Liver (tissue), 9 donors: ENCODE data around the gene NAT9. TPM values are rescaled to one million over a fixed set of nuclear protein-coding genes. Genes with fewer than 3 reads are reported as not detected.
A peak's percentile ranks its signal among the peaks of the same experiment; 100 is the strongest.

Source experiments
- DNase-seq: peaks from one replicate; pipeline ENCODE4 v3.0.0-alpha.2; 2017; ENCODE audit warnings: low spot score
- H3K27ac ChIP-seq, 2 donors: one replicate each; pipeline ENCODE4 v1.7.0; 2013; ENCODE audit warnings: inconsistent platforms in 2 of 2, low read length in 2 of 2, control low read depth in 1 of 2, low read depth in 1 of 2, mild to moderate bottlenecking in 1 of 2
- H3K27me3 ChIP-seq, 4 donors: one replicate each; pipeline versions ENCODE4 v1.6.1 to v1.7.0; 2013; ENCODE audit warnings: low read length in 3 of 4, inconsistent platforms in 1 of 4, mild to moderate bottlenecking in 1 of 4, moderate library complexity in 1 of 4; ENCODE audit not compliant: control insufficient read depth in 4 of 4, insufficient read depth in 4 of 4
- H3K36me3 ChIP-seq, 4 donors: one replicate each; pipeline versions ENCODE4 v1.6.1 to v1.7.0; 2013; ENCODE audit warnings: low read length in 3 of 4, mild to moderate bottlenecking in 3 of 4, low read depth in 1 of 4, moderate library complexity in 1 of 4; ENCODE audit not compliant: control insufficient read depth in 4 of 4, insufficient read depth in 3 of 4
- H3K4me1 ChIP-seq, 4 donors: one replicate each; pipeline versions ENCODE4 v1.6.1 to v1.7.0; 2013; ENCODE audit warnings: low read length in 3 of 4, mild to moderate bottlenecking in 3 of 4, moderate library complexity in 1 of 4; ENCODE audit not compliant: control insufficient read depth in 4 of 4, insufficient read depth in 4 of 4
- H3K4me3 ChIP-seq, 3 donors: one replicate each; pipeline versions ENCODE4 v1.6.1 to v1.7.0; 2013; ENCODE audit warnings: low read length in 3 of 3, control low read depth in 1 of 3, low read depth in 1 of 3, mild to moderate bottlenecking in 1 of 3
- H3K9ac ChIP-seq, 2 donors: one replicate each; pipeline ENCODE4 v1.7.0; 2013; ENCODE audit warnings: low read length in 2 of 2, mild to moderate bottlenecking in 2 of 2, moderate library complexity in 2 of 2, control low read depth in 1 of 2, low read depth in 1 of 2
- H3K9me3 ChIP-seq, 4 donors: one replicate each; pipeline versions ENCODE4 v1.6.1 to v1.7.0; 2013; ENCODE audit warnings: low read length in 3 of 4; ENCODE audit not compliant: control insufficient read depth in 4 of 4
- ATF3 ChIP-seq: IDR thresholded peaks from 2 replicates; pipeline ENCODE4 v1.6.1; 2016; ENCODE audit warnings: antibody characterized with exemption
- CTCF ChIP-seq: fragments of 150-350 bp; IDR thresholded peaks from 2 replicates; pipeline ENCODE4 v1.5.1; 2017; ENCODE audit warnings: improper control_type of control experiment, low read depth, low read length; ENCODE audit not compliant: missing input control
- EGR1 ChIP-seq, 2 donors: IDR thresholded peaks; 2 replicates each; pipeline ENCODE4 v1.6.1; 2016 to 2018; ENCODE audit warnings: antibody characterized with exemption in 2 of 2, low read depth in 2 of 2
- FOXA1 ChIP-seq: IDR thresholded peaks from 2 replicates; pipeline ENCODE4 v1.6.1; 2016; ENCODE audit warnings: antibody characterized with exemption
- FOXA2 ChIP-seq: IDR thresholded peaks from 2 replicates; pipeline ENCODE4 v1.6.1; 2016; ENCODE audit warnings: antibody characterized with exemption
- GABPA ChIP-seq, 2 donors: IDR thresholded peaks in 1 of 2; conservative IDR thresholded peaks in 1 of 2; 2 replicates each; pipeline ENCODE4 v1.6.1; 2016; ENCODE audit warnings: antibody characterized with exemption in 2 of 2, mild to moderate bottlenecking in 1 of 2, moderate library complexity in 1 of 2
- HNF4A ChIP-seq, 2 donors: conservative IDR thresholded peaks; 2 replicates each; pipeline ENCODE4 v1.6.1; 2016; ENCODE audit warnings: antibody characterized with exemption in 2 of 2, mild to moderate bottlenecking in 2 of 2
- HNF4G ChIP-seq: IDR thresholded peaks from 2 replicates; pipeline ENCODE4 v1.6.1; 2016; ENCODE audit warnings: antibody characterized with exemption
- JUND ChIP-seq, 2 donors: IDR thresholded peaks; 2 replicates each; pipeline ENCODE4 v1.6.1; 2016; ENCODE audit warnings: antibody characterized with exemption in 2 of 2
- NR2F2 ChIP-seq: IDR thresholded peaks from 2 replicates; pipeline ENCODE4 v1.6.1; 2016; ENCODE audit warnings: antibody characterized with exemption
- RAD21 ChIP-seq, 2 donors: IDR thresholded peaks; 2 replicates each; pipeline ENCODE4 v1.6.1; 2016; ENCODE audit warnings: antibody characterized with exemption in 2 of 2, mild to moderate bottlenecking in 2 of 2
- REST ChIP-seq: IDR thresholded peaks from 2 replicates; pipeline ENCODE4 v1.6.1; 2016; ENCODE audit warnings: antibody characterized with exemption, mild to moderate bottlenecking
- RXRA ChIP-seq, 2 donors: IDR thresholded peaks; 2 replicates each; pipeline ENCODE4 v1.6.1; 2017 to 2018; ENCODE audit warnings: antibody characterized with exemption in 2 of 2, mild to moderate bottlenecking in 1 of 2
- SP1 ChIP-seq: IDR thresholded peaks from 2 replicates; pipeline ENCODE4 v1.6.1; 2018; ENCODE audit warnings: antibody characterized with exemption, mild to moderate bottlenecking
- TAF1 ChIP-seq: conservative IDR thresholded peaks from 2 replicates; pipeline ENCODE4 v1.6.1; 2016; ENCODE audit warnings: antibody characterized with exemption, mild to moderate bottlenecking
- YY1 ChIP-seq: IDR thresholded peaks from 2 replicates; pipeline ENCODE4 v1.6.1; 2016; ENCODE audit warnings: antibody characterized with exemption, mild to moderate bottlenecking
- WGBS: extraction: QIAGEN DNeasy Blood & Tissue Kit; methylation state at CpG from one replicate; pipeline ENCODE4 v1.1.7; 2013; 5-methylcytosine and 5-hydroxymethylcytosine counted together
- polyA plus RNA-seq, 2 donors: library from polyadenylated mRNA; stranded (reverse) in 1 of 2; unstranded in 1 of 2; fragments of 200-250 nt in 1 of 2; fragments of >200 nt in 1 of 2; fragmentation: Nextera tagmentation in 1 of 2; extraction: Ambion mirVana in 1 of 2; gene quantifications; one replicate each; pipeline versions ENCODE4 v1.2.1 to v1.2.3, GENCODE V29; 2013 to 2015
- total RNA-seq, 2 donors: library from RNA; depleted of rRNA; stranded (reverse); fragments of >200 nt; gene quantifications; one replicate each; pipeline ENCODE4 v1.2.3, GENCODE V29; 2014
- TF ChIP-seq, protein P1 (sequence below): IDR thresholded peaks from 2 replicates; pipeline ENCODE4 v1.6.1; 2016; ENCODE audit warnings: antibody characterized with exemption
- TF ChIP-seq, protein P2 (sequence below): IDR thresholded peaks from 2 replicates; pipeline ENCODE4 v1.6.1; 2016; ENCODE audit warnings: antibody characterized with exemption
- donor health status: healthy.
- donor health status: healthy.
- donor health status: healthy.
- donor health status: healthy.
- donor health status: healthy.

Gene NAT9
- total and polyA plus RNA-seq, 4 donors = 8.1 to 25.5 (median 17.1) TPM

- under 1% methylated on average over 67 of the region's 67 CpGs for WGBS
Observed at GRCh38 chr17:74736513-74737298, 39.4 kb downstream of the NAT9 start, which contains the start of gene RAB37. Gene RAB37, plus strand, starts transcription at chr17:74737256. Its CDS starts 17 bp downstream, at chr17:74737273.

More at GRCh38 chr17:74736513-74737298, 39.4 kb downstream of the NAT9 start, which contains the start of gene RAB37:
- H3K4me1 ChIP-seq = peaks cover 11 to 32% (median 22%) of the 10 kb centered on the region in 4 donors
- no peaks in the 10 kb centered on the region for H3K27me3 ChIP-seq
- peak within 1 kb of the TSS; percentile 84 to 88 for H3K27ac ChIP-seq
- peak within 1 kb of the TSS; percentile 54 to 65 (median 65) for H3K4me3 ChIP-seq
- TF ChIP-seq HNF4G (peak; percentile 97), CTCF (no peak), JUND (IDR thresholded peaks at IDR 0.05) (no peak), HNF4A (conservative IDR thresholded peaks at IDR 0.05) (peak; percentile 94 to 96), YY1 (no peak), SP1 (peak; percentile 96), TAF1 (no peak), ATF3 (no peak), RXRA (IDR thresholded peaks at IDR 0.05) (peak; percentile 84 to 91), NR2F2 (no peak), RAD21 (IDR thresholded peaks at IDR 0.05) (peak; percentile 21 to 69), EGR1 (IDR thresholded peaks at IDR 0.05; ENCODE audit: low read depth in 2 of 2) (peak in 1 of 2 donors; percentile 52), FOXA2 (peak; percentile 42), GABPA (IDR thresholded peaks at IDR 0.05 in 1 of 2, conservative IDR thresholded peaks at IDR 0.05 in 1 of 2) (peak in 1 of 2 donors; percentile 72), REST (peak; percentile 81), FOXA1 (no peak)
- TF ChIP-seq, protein P1, sequence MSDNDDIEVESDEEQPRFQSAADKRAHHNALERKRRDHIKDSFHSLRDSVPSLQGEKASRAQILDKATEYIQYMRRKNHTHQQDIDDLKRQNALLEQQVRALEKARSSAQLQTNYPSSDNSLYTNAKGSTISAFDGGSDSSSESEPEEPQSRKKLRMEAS = no peak
- TF ChIP-seq, protein P2, sequence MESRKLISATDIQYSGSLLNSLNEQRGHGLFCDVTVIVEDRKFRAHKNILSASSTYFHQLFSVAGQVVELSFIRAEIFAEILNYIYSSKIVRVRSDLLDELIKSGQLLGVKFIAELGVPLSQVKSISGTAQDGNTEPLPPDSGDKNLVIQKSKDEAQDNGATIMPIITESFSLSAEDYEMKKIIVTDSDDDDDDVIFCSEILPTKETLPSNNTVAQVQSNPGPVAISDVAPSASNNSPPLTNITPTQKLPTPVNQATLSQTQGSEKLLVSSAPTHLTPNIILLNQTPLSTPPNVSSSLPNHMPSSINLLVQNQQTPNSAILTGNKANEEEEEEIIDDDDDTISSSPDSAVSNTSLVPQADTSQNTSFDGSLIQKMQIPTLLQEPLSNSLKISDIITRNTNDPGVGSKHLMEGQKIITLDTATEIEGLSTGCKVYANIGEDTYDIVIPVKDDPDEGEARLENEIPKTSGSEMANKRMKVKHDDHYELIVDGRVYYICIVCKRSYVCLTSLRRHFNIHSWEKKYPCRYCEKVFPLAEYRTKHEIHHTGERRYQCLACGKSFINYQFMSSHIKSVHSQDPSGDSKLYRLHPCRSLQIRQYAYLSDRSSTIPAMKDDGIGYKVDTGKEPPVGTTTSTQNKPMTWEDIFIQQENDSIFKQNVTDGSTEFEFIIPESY = no peak
- DNase-seq = peak; percentile 71
- no peaks in the 10 kb centered on the region for H3K9me3 ChIP-seq
- no peaks in the 10 kb centered on the region for H3K36me3 ChIP-seq
- H3K9ac ChIP-seq = peak within 1 kb of the TSS; percentile 8 to 46
